Activated T-helper 1 cell treated with Interleukin-2 at 50 U/mL for 16 hours (primary cell): ENCODE data around the gene IDH2.
A peak's percentile ranks its signal among the peaks of the same experiment; 100 is the strongest.
"Not testable (repeated sequence)": the region's sequence is repeated elsewhere in the genome, so short reads cannot be mapped to it uniquely, and the experiment has no call there.

ENCODE experiments used
- DNase-seq: peaks from one replicate; pipeline ENCODE4 v3.0.0-alpha.2; 2020; ENCODE audit warnings: low read depth

The IDH2 gene

DNA sequence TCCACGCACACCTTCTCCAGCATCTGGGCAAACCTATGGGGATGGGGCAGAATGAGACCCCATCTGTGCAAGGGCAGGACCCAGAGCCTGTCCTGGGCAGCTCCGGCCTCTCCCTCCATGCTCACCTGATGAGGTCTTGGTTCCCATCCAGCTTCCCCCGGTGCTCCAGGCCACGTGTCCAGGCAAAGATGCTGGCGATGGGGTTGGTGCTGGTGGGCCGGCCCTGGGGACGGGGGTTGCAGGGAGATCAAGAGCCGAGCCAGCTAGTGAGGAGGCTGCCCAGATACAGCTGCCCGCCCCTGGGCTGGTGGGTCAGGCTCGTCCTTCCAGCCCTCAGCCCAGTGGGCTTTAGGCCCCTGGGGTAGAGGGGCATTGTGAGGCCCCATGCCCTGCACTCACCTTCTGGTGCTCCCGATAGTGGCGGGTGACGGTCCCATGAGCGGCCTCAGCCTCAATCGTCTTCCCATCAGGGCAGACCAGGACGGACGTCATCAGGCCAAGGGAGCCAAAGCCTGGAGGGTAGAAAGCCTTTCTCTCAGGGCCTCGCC, 17.3 kb downstream of the IDH2 start:
- no peak for DNase-seq

GRCh38 chr15:90083954-90084607, 18.2 kb downstream of the IDH2 start:
- DNase-seq, result no peak

GRCh38 chr15:90083419-90083818, 18.8 kb downstream of the IDH2 start:
- no peak for DNase-seq

- no peak for DNase-seq
Measured at GRCh38 chr15:90082140-90082715, 20.0 kb downstream of the IDH2 start.

DNA sequence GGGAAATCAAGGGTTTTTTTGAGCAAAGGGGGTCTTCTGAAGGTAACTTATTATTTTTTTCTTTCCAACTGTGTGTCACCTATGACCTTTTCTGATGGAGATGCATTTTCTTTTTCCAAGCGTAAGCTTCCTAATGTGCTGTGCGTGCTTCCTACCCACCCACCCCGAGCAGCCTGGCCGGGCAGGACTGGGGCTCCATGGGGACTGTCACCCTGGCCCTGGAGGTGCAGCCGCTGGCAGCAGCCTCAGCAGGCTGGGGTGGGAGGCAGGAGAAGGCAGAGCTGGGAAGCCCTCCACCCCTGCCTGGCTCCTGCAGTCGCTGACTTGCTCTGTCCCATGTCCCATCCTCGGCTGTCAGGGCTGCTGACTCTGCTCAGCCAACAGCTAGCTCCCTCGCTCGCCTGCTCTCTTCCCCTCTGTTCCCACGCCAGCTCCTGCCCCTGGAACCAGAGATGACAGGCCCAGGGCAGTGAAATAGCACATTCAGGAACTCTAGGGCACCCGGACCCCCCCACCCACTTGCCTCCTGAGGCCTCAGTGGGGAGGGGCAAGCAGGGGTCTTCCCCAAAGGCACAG, 21.4 kb downstream of the IDH2 start:
- DNase-seq, result no peak

GRCh38 chr15:90080458-90080755, 21.9 kb downstream of the IDH2 start:
- no peak for DNase-seq

GRCh38 chr15:90079619-90080457, 22.4 kb downstream of the IDH2 start:
- no peak for DNase-seq

- no peak for DNase-seq
Measured at GRCh38 chr15:90078965-90079364, 23.3 kb downstream of the IDH2 start.

GRCh38 chr15:90076716-90077115, 25.6 kb downstream of the IDH2 start:
- DNase-seq, result no peak

DNA sequence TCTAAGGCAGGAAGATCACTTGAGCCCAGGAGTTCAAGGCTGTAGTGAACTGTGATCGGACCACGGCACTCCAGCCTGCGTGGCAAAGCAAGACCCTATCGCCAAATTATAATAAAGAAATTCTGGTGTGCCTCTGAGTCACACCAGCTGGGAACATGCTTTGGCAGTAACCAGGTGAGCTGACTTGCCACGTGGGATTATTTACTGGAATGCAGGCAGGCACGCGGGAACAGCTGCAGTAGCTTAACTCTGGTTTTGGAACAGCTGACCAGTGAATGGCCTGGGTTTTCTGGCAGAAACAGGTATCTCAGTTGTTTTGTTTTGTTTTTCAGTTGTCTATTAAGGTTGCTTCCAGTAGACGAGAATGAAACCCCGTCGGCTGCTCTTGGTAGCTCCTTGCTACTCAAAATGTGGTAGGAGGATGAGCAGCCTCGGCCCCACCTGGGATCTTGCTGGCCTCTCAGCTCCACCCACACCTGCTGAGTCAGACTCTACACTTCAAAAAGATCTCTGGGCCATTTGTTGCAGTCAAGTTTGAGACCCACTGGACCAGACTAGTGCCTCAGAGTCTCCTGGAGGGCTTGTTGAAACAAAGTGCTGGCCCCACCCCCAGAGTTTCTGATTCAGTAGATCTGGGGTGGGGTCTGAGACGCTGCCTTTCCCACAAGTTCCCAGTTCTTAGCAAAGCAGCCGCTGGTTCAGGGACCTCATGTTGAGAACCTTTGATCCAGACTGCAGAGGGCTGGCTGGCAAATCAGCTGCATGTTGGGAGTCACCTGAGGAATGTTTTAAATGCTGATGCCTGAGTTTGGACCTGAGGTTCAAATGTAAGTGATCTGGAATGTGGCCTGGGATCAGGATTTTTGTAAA, 26.6 kb downstream of the IDH2 start:
- DNase-seq, result no peak

DNA sequence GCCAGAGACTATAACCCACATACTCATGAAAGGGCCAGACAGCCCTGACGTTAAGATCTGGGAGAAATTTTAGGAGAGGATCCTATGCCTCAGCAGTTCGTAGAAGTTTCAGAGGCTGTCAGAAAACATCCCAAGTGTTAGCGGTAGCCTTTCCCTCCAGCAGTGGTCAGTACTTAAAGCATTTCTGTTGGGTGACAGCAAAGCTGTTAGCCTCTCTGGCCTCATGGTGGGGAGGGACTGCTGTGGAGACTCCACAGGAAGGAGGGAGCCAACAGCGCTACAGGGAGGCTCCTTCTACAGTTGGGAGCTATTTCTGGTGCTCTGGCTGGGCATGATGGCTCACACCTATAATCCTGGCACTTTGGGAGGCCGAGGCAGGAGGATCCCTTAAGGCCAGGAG, 27.4 kb downstream of the IDH2 start:
- DNase-seq, result no peak

DNA sequence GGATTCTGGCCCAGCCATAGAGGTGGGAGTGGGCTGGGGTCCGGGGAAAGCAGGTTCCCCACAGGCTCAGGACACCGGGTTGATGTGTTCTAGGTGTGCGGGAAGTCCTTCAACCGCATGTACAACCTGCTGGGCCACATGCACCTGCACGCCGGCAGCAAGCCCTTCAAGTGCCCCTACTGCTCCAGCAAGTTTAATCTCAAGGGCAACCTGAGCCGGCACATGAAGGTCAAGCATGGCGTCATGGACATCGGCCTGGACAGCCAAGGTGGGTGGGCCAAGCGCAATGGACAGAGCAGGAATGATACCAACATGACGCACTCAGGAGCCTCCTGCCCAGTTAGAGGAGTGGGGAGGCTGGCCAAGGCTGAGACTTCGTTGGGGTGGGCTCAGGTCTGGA, 28.2 kb downstream of the IDH2 start:
- DNase-seq, result no peak

DNA sequence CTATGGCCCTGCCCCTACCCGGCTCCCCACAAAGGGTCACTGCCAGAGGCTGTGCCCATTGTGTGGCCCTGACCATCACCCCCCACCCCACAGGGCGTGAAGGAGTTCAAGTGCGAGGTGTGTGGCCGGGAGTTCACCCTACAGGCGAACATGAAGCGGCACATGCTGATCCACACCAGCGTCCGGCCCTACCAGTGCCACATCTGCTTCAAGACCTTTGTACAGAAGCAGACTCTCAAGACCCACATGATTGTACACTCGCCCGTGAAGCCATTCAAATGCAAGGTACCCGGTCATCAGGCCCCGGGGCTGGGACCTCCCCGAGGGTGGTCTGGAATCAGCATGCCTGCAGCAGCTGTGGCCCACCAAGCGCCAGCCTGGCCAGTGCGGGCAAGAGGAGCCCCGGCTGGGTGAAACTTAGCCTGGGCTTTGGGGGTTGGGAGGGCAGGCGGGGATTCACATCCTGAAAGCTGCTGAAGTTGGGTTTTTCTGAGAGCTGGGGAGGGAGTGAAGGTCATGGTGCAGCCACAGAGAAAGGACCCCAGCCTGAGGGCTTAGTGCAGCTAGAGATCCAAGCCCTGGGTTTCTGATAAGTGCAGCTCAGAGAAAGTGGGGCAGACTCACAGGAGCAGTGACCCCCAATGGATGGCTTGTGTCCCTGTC, 29.2 kb downstream of the IDH2 start:
- no peak for DNase-seq

GRCh38 chr15:90071220-90071807, 31.0 kb downstream of the IDH2 start:
- DNase-seq, result peak; percentile 59

- not testable (repeated sequence) for DNase-seq
Measured at GRCh38 chr15:90070623-90071022, 31.6 kb downstream of the IDH2 start.

DNA sequence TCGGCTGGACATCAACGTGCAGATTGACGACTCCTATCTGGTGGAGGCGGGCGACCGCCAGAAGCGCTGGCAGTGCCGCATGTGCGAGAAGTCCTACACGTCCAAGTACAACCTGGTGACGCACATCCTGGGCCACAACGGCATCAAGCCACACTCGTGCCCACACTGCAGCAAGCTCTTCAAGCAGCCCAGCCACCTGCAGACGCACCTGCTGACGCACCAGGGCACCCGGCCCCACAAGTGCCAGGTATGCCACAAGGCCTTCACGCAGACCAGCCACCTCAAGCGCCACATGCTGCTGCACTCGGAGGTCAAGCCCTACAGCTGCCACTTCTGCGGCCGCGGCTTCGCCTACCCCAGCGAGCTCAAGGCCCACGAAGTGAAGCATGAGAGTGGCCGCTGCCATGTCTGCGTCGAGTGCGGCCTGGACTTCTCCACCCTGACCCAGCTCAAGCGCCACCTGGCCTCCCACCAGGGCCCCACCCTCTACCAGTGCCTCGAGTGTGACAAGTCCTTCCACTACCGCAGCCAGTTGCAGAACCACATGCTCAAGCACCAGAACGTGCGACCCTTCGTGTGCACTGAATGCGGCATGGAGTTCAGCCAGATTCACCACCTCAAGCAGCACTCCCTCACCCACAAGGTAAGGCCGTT, 34.2 kb downstream of the IDH2 start:
- DNase-seq, result no peak

DNA sequence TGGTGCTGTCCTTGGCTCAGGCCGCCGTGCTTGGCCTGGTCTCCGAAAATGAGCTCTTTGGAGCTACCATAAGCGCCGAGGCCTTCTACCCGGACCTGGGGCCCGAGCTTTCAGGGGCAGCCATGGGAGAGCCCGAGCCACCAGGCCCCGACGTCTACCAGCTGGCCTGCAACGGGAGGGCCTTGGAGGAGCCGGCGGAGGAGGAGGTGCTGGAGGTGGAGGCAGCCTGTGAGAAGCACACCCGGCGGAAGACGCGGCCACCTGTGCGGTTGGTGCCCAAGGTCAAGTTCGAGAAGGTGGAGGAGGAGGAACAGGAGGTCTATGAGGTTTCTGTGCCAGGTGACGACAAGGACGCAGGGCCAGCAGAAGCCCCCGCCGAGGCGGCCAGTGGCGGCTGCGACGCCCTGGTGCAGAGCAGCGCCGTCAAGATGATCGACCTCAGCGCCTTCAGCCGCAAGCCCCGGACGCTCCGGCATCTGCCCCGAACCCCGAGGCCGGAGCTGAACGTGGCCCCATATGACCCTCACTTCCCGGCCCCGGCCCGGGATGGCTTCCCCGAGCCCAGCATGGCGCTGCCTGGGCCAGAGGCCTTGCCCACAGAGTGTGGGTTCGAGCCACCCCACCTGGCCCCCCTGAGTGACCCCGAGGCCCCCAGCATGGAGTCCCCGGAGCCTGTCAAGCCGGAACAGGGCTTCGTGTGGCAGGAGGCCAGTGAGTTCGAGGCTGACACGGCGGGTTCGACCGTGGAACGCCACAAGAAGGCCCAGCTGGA, 34.9 kb downstream of the IDH2 start:
- no peak for DNase-seq

GRCh38 chr15:90065682-90066049, 36.6 kb downstream of the IDH2 start:
- no peak for DNase-seq

DNA sequence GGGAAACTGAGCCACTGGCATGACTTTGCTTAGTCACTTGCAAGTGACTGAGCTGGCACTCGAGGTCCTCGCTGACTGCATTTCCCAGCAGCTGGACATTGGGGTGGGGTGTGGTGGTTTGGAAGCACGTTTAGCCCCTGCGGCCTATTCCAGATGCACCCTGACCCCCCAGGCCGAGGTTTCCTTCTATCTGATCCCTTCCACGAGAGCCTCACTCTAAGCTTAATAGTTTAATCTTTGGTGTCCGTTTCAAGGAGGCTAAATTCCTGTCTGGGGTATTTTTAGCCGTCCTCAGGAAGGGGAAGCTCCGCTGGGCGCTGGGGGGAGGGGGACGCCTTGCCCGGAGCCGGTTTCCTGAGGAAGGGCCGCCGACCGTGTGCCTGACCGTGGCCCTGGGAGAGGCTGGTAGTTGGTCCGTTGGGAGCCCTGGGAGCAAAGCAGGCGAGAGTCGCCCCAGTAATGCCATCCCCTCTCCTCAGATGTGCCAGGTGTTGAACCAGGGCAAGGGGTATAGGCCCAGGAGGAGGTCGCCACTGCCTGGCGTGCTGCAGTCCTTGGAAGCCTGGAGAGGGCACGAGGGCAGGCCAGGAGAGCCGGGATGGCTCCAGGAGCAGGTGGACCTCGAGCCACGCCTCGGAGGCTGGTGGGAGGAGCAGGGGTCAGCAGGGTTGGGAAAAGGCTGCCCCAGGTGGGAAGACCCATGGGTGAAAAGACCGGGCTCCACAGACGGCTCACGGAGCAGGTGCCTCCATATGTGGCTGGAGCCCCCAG, 37.2 kb downstream of the IDH2 start:
- DNase-seq, result no peak
